Kidney (tissue), 14 donors: ENCODE data around the gene RASGRP3. TPM values are rescaled to one million over a fixed set of nuclear protein-coding genes. Genes with fewer than 3 reads are reported as not detected.

ENCODE experiments used
- DNase-seq, 5 donors: peaks; one replicate each; pipeline ENCODE4 v3.0.0-alpha.2; 2013 to 2020
- FAIRE-seq: peaks from 2 replicates; lab custom pipeline; 2012; peaks lifted over from hg19 to GRCh38; lab: Jason Lieb, UNC
- H3K27ac ChIP-seq, 2 donors: one replicate each; pipeline ENCODE4 v1.7.0; 2013; ENCODE audit warnings: low read depth in 2 of 2, low read length in 2 of 2, inconsistent platforms in 1 of 2
- H3K27me3 ChIP-seq: one replicate; pipeline ENCODE4 v1.7.1; 2013; ENCODE audit warnings: low read length, inconsistent platforms; ENCODE audit not compliant: control insufficient read depth, insufficient read depth
- H3K36me3 ChIP-seq, 3 donors: one replicate each; pipeline versions ENCODE4 v1.7.0 to v1.7.1; 2013; ENCODE audit warnings: low read length in 3 of 3, control low read depth in 1 of 3, inconsistent platforms in 1 of 3; ENCODE audit not compliant: insufficient read depth in 3 of 3, control insufficient read depth in 2 of 3
- H3K4me1 ChIP-seq, 3 donors: one replicate each; pipeline versions ENCODE4 v1.7.0 to v1.7.1; 2013; ENCODE audit warnings: low read length in 3 of 3, inconsistent platforms in 1 of 3, low read depth in 1 of 3; ENCODE audit not compliant: control insufficient read depth in 2 of 3, insufficient read depth in 2 of 3
- H3K4me3 ChIP-seq, 3 donors: one replicate each; pipeline versions ENCODE4 v1.7.0 to v1.8.1; 2013; ENCODE audit warnings: low read length in 3 of 3, control low read depth in 1 of 3, inconsistent platforms in 1 of 3
- H3K9ac ChIP-seq, 3 donors: one replicate each; pipeline versions ENCODE4 v1.7.0 to v1.7.1; 2013; ENCODE audit warnings: low read length in 3 of 3, control low read depth in 1 of 3, inconsistent platforms in 1 of 3
- H3K9me3 ChIP-seq, 3 donors: one replicate each; pipeline versions ENCODE4 v1.7.0 to v1.7.1; 2013; ENCODE audit warnings: low read length in 3 of 3, control low read depth in 1 of 3, inconsistent platforms in 1 of 3; ENCODE audit not compliant: control insufficient read depth in 2 of 3, insufficient read depth in 1 of 3
- intact Hi-C: fragments of 100-400 bp; cut with DNase I; formaldehyde crosslinking; loops from one replicate; pipeline ENCODE4 v1.11.1; 2022
- polyA plus RNA-seq: library from polyadenylated mRNA; stranded (reverse); fragments of 350-450 nt; fragmentation: Illumina TruSeq; extraction: RNeasy Lipid Tissue Mini Kit (QIAGEN cat#74804); gene quantifications from one replicate; pipeline ENCODE4 v1.2.3, GENCODE V29; 2014; ENCODE audit warnings: low read depth, low replicate concordance; ENCODE audit not compliant: insufficient read depth
- total RNA-seq: library from RNA; stranded (reverse); fragmentation: NEBNext Ultra II Directional; extraction: Animal tissue kit (Norgen Biotek cat#: 25700); gene quantifications from one replicate; pipeline ENCODE4 v1.2.1, GENCODE V29; 2021
- TF ChIP-seq, protein P1 (sequence below): IDR thresholded peaks from 3 replicates; pipeline ENCODE4 v1.5.1; 2012; ENCODE audit warnings: mild to moderate bottlenecking, moderate library complexity, borderline replicate concordance; ENCODE audit not compliant: insufficient read depth; ENCODE audit errors: extremely low read depth
- donor health status: control.
- donor health status: control.
- donor health status: control.
- donor health status: control.
- donor health status: control.
- donor health status: DM: yes; HTN: yes; CAD: no.
- donor health status: Normal renal cell carcinoma (clear cell type).

RASGRP3 gene
- total and polyA plus RNA-seq, 2 donors from 2014 or later, result 7.8 to 22.6 TPM

DNA sequence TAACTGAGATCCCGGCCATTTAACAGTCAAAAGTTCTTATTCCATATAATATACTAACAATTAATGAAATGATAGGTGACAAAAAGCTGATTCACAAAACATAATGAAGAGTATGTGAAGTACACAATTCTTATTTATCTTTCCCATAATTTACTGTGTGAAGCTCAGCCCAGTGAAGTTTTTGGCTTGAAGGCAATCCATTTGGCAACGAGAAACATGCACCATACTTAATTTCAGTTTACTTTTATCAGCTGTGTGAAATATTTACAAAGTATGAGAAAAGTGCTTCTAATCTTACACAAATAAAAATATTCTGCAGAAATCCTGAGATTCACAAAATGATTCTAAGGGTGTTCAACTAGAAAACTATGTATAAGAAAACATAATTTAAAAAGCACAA is 110.3 kb downstream of the RASGRP3 start:
- H3K27me3 ChIP-seq, result no peaks in the 10 kb centered on the region
- peaks cover 5 to 41% (median 9%) of the 10 kb centered on the region in 3 donors for H3K36me3 ChIP-seq
- FAIRE-seq, result no peak
- no peak overlapping the region for H3K4me3 ChIP-seq
- H3K9ac ChIP-seq, result no peak overlapping the region
- H3K27ac ChIP-seq, result no peak overlapping the region
- TF ChIP-seq, protein P1, sequence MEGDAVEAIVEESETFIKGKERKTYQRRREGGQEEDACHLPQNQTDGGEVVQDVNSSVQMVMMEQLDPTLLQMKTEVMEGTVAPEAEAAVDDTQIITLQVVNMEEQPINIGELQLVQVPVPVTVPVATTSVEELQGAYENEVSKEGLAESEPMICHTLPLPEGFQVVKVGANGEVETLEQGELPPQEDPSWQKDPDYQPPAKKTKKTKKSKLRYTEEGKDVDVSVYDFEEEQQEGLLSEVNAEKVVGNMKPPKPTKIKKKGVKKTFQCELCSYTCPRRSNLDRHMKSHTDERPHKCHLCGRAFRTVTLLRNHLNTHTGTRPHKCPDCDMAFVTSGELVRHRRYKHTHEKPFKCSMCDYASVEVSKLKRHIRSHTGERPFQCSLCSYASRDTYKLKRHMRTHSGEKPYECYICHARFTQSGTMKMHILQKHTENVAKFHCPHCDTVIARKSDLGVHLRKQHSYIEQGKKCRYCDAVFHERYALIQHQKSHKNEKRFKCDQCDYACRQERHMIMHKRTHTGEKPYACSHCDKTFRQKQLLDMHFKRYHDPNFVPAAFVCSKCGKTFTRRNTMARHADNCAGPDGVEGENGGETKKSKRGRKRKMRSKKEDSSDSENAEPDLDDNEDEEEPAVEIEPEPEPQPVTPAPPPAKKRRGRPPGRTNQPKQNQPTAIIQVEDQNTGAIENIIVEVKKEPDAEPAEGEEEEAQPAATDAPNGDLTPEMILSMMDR, result no peak
- H3K9me3 ChIP-seq, result no peaks in the 10 kb centered on the region
- H3K4me1 ChIP-seq, result peaks cover 0 to 2% (median 0%) of the 10 kb centered on the region in 3 donors
- DNase-seq, result no peak
- intact Hi-C loops, result no loop called here

DNA sequence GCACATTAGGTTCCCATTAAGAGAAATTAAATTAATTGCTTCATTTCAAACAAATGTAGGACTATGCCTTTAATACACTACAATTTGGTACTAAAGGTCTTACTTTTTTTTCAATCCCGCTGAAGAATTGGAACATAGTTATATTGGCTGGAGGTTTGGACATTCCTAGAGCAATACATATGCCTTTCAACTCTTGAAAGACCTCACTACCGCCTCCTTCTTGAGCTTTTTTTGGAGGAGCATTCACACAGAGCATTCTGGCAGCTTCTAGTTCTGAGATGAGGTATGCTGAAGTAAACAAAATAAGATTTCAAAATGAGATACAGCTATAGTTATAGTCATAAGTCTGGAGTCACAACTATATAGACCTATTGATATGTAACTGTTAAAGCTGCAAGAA is 111.8 kb downstream of the RASGRP3 start:
- Histone ChIP-seq H3K4me3 (no peak overlapping the region), H3K36me3 (peaks cover 10 to 49% (median 17%) of the 10 kb centered on the region in 3 donors), H3K9me3 (no peaks in the 10 kb centered on the region), H3K27me3 (no peaks in the 10 kb centered on the region), H3K4me1 (peaks cover 0 to 2% (median 0%) of the 10 kb centered on the region in 3 donors), H3K9ac (no peak overlapping the region), H3K27ac (no peak overlapping the region)
- no peak for DNase-seq
- FAIRE-seq, result no peak
- intact Hi-C loops, result no loop called here
- TF ChIP-seq, protein P1, result no peak

DNA sequence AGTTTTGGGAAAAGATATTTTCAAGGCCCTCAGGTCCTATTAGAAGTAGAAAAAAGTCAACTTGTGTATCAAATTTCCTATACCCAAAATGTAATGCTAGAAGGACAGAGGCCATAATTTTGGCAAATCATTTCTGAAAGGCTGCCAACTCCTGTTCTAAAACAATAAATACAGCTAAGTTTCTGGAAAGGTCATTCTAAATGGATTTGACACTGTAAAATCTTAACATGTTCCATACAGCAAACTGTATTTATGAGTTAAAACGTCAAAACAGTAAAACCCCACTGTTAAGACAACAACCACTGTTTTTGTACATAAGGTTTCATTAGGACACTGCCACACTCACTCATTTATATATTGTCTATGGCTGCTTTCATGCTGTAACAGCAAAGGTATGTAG is 113.0 kb downstream of the RASGRP3 start:
- no peak overlapping the region for H3K4me3 ChIP-seq
- intact Hi-C loops, result no loop called here
- FAIRE-seq (no peak), DNase-seq (peak in 2 of 5 donors; percentile 35 to 56)
- H3K9me3 ChIP-seq, result no peaks in the 10 kb centered on the region
- no peak overlapping the region for H3K9ac ChIP-seq
- H3K27me3 ChIP-seq, result no peaks in the 10 kb centered on the region
- peaks cover 11 to 49% (median 17%) of the 10 kb centered on the region in 3 donors for H3K36me3 ChIP-seq
- TF ChIP-seq, protein P1, result no peak
- peaks cover 0 to 2% (median 0%) of the 10 kb centered on the region in 3 donors for H3K4me1 ChIP-seq
- no peak overlapping the region for H3K27ac ChIP-seq

DNA sequence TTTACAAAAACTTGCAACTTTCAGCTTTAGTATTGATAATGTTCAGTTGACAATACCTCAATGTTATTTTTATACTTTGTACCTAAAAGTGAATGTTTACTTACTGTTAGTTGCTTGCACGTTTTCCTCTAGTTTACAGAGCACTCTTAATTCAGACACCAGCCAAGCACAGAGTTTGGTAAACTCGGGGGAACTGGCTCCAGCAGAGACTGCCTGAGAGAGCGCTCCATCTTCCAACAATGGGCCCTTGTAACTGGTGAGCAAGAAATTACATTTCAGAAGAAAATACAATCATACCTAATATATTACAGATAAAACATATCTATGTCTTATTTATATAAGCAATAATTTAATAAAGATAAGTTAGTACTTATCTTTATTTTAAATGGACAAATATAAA is 118.9 kb downstream of the RASGRP3 start:
- Histone ChIP-seq H3K9me3 (no peaks in the 10 kb centered on the region), H3K4me1 (peaks cover 0 to 7% (median 0%) of the 10 kb centered on the region in 3 donors), H3K36me3 (peaks cover 11 to 26% (median 16%) of the 10 kb centered on the region in 3 donors), H3K27ac (no peak overlapping the region), H3K27me3 (no peaks in the 10 kb centered on the region), H3K4me3 (no peak overlapping the region), H3K9ac (no peak overlapping the region)
- DNase-seq (no peak), FAIRE-seq (no peak)
- intact Hi-C loops, result no loop called here
- TF ChIP-seq, protein P1, result no peak
